ENCODE results near the gene STRN.
"Not testable (repeated sequence)": the region's sequence is repeated elsewhere in the genome, so short reads cannot be mapped to it uniquely, and the experiment has no call there.

Gene STRN

DNA sequence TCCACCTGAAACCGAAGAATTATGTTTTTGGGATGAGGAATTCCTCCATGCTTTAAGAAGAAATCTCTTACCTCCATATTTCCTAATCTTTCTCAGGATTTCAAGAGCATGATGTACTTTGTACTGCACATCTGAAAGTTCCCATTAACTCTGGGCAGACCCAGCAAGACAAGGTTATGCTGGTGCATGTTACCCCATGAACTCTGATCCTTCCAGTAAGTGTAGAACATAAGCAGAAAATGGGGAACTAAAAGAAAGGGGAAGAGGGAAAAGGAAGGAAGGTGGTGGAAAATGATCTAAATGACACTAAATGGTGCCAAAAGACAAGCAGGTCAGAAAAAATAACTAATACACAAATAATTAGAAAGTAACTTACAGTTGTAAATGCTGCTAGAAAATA lies 50.7 kb downstream of the STRN start:
- DNase-seq (ENCODE audit: low read depth, low spot score), result no peak

DNA sequence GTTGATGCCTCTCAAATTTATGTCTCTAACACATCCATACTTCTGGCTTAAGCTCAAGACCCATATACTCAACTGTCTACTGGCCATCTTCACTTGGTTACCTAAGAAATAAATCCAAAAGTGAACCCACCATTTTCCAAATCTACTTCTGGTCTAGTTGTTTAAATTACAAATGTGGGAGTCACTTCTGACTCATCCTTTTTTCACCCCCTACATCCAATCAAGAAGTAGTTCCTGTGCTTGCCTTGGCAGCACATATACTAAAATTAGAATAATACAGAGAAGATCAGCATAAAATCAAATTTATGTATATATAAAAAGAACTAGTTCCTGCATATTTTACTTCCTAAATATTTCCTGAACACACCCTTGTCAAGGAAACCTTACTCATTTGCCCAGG lies 53.6 kb downstream of the STRN start:
- DNase-seq (ENCODE audit: low read depth, low spot score), result no peak

DNA sequence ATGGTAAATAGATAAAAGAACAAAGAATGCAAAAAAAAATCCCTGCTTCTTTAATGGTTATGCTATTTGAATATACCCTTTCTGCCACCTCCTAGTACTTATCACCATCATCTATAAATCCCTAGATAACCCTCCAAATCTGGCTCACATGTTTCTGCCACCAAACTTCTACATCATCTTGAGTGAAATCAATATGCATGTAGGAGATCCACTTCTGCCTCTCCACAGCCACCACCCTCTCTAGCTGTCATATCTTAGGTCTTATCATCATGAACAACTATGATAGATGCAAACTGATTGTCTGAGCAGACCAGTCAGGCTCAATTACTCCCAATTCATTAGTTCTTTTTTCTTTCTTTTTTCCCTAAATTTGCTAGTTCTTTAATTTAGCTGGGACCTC lies 55.3 kb downstream of the STRN start:
- DNase-seq (ENCODE audit: low read depth, low spot score), result no peak

DNA sequence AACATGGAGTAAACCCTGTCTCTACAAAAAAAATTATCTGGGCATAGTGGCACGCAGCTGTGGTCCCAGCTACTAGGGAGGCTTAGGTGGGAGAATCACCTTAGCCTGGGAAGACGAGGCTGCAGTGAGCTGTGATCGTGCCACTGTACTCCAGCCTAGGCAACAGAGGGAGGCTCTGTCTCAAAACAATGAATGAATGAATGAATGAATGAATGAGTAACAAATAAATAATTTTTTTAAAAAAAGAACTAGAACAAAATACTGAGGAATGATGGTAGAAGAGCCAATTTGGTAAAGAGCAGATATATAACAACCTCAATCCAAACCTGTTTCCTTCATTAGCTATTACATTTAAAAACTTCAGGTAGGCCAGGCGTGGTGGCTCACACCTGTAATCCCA lies 60.1 kb downstream of the STRN start:
- DNase-seq (ENCODE audit: low read depth, low spot score), result no peak

DNA sequence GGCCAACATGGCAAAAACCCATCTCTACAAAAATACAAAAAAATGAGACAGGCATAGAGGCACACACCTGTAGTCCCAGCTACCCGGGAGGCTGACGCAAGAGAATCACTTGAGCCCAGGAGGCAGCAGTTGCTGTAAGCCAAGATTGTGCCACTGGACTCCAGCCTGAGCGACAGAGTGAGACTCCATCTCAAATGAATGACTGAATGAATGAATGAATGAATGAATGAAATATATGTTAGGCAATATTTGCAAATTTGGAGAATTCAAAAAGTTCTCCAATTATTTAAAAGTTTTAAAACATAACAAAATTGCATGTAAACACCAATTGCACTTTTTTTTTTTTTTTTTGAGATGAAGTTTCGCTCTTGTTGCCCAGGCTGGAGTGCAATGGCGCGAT lies 61.7 kb downstream of the STRN start:
- DNase-seq (ENCODE audit: low read depth, low spot score), result no peak

DNA sequence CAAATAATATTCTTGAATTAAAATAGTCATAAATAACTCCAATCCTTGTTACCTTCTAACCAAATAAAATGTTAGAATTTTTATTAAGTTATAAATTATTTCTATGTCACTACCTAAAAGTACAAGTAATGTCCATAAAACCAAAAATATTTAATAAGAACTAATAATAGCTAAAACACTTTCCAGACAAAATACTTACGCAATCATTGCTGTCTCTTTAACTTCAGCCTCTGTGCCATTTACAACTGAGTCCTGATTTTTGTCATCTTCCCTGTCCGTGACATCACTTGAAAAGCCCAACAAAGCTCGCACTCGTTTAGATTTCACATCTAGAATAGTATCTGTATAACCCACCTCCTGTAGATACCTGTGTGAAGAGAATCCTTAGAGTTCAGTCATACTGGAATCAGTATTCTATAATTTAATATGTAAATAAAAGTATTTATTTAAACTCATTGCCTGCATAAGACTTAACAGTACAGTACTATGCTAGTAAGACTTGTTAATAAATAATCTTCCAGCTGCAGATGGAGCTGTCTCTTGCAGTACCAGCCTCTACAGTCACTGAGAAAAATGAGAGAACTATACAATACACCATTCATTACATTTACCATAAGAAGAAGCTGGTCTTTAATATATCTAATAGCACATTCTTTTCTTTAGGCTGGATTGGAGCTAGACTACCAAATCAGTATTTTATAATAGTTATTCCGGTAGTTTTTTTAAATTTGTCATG lies 63.8 kb downstream of the STRN start:
- DNase-seq (ENCODE audit: low read depth, low spot score), result no peak

DNA sequence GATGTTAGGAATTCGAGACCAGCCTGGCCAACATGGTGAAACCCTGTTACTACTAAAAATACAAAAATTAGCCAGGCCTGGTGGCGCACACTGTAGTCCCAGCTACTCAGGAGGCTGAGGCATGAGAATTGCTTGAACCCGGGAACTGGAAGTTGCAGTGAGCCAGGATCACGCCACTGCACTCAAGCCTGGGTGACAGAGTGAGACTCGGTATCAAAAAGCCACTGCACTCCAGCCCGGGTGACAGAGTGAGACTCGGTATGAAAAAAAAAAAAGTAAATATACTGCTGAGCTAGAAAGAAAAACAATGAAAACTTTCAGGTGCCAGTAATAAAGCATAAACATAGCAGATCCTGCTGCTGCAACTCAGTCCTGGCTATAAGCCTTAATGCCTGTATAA lies 73.5 kb downstream of the STRN start:
- no peak for DNase-seq (ENCODE audit: low read depth, low spot score)

DNA sequence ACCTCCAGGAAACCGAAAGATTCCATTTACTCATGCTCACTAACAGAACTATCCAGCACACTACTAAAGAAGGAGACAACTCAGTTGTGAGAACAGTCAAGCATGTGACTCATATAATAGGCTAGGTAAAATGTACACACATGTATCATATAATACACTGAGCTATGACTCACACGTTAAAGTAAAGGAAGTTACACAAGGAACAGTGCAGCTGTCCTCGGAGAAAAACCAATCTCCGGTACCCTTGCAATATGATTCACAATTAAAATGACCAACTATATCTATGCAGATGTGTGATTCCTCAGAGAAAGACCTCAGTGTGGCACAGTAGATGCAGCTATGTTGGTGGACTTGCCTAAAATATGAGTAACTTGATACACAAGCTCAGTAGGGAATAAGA lies 76.5 kb downstream of the STRN start:
- DNase-seq (ENCODE audit: low read depth, low spot score), result no peak

DNA sequence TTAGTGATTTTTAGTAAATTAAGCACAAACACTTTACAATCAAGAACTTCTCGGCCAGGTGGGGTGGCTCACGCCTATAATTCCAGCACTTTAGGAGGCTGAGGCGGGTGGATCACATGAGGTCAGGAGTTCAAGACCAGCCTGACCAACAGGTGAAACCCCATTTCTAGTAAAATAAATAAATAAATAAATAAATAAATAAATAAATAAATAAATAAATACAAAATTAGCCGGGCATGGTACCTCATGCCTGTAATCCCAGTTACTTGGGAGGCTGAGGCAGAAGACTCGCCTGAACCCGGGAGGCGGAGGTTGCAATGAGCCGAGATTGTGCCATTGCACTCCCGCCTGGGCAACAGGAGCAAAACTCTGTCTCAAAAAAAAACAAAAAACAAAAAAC lies 79.2 kb downstream of the STRN start:
- DNase-seq (ENCODE audit: low read depth, low spot score), result not testable (repeated sequence)

DNA sequence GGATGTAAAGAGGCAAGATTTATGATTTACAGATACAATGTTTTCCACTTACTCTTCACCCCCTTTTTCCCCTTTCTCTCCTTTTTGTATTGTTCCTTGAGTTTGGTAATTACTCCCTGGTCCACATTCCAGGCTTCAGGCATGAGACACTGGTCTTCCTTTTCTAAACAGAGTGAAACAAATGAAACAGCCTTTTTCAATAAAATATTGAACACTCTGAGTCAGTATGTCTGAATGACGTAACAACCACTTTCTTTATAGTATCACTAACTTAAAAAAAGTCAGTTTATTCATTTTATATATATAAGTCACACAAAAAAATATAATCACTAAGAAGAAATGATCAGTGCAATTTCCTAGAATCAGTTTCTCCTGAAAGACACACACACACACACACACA lies 79.7 kb downstream of the STRN start:
- no peak for DNase-seq (ENCODE audit: low read depth, low spot score)

DNA sequence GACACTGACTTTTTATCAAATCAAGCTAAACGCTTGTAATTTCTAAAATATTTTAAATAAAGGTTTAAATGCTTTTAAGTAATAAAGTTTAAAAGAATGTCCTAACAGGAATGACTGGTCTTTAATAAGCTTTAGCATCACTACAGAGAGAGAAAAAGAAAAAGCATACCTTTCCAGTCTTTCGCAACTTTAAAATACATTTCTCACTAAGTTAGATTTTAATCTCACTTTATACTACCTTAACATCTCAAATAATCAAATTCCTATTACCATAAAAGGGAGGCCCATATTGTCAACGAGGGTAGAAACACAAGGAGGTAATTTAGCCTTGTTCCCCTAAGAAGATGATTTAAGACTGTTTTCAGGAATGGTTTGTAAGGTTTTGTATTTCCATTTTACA lies 80.7 kb downstream of the STRN start:
- no peak for DNase-seq (ENCODE audit: low read depth, low spot score)

DNA sequence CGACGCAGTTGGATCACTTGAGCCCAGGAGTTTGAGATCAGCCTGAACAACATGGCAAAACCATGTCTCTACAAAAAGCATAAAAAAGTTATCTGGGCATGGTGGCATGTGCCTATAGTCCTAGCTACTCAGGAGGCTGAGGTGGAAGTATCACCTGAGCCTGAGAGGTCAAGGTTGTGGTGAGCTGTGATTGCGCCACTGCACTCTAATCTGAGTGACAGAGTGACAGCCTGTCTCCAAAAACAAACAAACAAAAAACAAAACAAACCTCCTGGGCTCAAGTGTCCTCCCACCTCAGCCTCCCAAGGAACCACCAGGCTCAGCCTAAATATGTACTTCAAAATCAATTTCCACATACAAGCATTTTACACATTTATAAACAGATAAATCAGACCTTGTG lies 83.8 kb downstream of the STRN start:
- DNase-seq (ENCODE audit: low read depth, low spot score), result no peak

DNA sequence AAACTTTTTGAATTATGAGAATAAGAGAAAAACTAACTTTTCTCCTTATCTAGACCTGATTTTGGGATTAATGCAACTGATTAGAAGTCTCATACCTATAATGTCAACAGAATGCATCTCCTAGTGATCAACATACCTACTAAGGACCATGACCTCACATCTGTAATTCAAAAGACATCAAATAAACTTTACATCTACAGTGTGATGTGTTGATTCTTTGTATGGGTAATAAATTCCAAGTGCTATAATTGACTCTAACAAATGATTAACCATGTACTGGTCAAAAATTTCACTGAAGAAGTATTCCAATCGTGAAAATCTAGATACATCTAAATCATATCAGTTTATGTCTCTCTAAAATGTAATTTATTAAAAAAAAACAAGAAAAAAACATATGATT lies 84.5 kb downstream of the STRN start:
- DNase-seq (ENCODE audit: low read depth, low spot score), result no peak

DNA sequence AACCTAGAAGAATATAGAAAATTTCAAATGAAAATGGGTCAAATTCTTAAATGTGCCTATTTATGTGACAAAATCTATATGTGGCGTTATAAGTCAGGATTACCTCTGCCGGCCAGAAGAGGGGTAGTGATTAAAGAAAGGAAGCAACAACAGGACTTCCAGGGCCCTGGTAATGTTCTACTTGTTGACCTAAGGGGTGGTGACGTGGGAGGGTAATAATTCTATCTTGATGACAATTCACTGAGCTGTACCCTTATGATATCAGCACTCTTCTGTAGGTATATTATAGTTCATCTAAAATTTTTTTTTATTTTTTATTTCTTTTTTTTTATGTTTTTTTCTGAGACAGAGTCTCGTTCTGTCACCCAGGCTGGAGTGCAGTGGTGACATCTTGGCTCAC lies 87.9 kb downstream of the STRN start:
- no peak for DNase-seq (ENCODE audit: low read depth, low spot score)

DNA sequence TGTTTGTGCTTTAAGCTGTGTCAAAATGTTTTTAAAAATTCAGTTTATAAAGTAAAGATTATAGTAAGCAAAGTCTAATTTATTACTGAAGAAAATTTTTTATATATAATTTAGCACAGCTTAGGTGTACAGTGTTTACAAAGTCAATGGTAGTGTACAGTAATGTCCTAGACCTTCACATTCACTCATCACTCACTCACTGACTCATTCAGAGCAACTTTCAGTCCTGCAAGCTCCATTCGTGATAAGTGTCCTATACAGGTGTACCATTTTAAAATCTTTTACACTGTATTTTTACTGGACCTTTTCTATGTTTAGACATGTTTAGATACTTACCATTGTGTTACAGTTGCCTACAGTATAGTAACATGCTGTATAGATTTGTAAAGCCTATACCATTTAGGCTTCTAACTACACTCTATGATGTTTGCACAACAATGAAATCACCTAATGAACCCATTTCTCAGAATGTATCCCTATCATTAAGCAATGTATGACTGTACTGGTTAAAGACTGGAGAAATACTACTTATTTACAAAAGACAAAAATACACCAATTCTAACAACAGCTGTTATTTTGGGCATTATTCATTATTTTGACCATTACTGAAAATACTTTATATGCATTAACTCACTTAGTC lies 95.1 kb downstream of the STRN start:
- no peak for DNase-seq (ENCODE audit: low read depth, low spot score)

DNA sequence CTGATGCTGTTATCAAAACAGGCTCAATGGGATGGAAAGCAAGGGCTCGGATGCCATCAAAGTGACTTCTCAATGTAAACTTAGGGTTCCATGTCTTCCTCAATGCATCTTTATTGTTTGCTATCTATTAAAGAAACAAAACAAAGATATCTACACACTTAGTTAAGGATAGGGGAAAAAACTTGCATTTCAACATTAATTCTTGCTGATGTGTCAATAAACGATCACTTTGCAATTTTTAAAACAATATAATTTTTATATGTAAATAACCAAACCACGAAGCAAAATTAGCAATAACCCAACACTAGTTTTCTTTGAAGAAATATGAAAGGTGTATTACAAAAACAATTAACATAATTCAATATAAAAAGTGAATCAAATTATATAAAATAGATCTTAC lies 96.7 kb downstream of the STRN start:
- DNase-seq (ENCODE audit: low read depth, low spot score), result no peak

DNA sequence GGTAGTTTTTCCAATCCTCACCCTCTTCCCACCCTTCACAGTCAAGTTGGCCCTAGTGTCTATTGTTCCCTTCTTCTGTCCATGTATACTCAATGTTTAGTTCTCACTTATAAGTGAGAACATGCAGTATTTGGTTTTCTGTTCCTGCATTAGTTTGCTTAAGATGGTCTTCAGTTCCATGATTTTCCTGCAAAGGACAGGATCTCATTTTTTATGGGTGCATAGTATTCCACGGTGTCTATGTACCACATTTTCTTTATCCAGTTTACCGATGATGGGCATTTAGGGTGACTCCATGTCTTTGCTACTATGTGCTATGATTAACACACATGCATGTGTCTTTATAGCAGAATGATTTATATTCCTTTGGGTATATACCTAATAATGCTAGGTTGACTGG lies 104.4 kb downstream of the STRN start:
- no peak for DNase-seq (ENCODE audit: low read depth, low spot score)

DNA sequence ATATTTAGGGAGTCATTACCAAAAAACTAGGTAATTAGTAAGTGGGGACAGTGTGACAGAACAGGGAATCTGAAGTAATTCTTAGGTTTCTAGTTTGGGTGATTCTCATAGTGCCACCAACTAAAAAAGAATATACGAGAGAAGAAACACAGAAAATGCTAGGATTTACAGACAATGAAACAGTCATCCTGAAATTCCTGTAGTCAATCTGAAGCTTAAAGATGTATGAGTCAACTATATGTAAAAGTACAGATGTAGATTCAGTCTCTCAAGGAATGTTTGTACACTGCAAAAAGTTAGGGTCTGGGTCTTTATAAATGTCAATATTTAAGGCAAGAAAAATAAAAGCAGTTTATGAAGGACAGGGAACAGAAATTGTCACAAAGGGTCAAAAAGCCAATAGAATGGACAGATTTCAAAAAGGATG lies 107.0 kb downstream of the STRN start:
- no peak for DNase-seq (ENCODE audit: low read depth, low spot score)

DNA sequence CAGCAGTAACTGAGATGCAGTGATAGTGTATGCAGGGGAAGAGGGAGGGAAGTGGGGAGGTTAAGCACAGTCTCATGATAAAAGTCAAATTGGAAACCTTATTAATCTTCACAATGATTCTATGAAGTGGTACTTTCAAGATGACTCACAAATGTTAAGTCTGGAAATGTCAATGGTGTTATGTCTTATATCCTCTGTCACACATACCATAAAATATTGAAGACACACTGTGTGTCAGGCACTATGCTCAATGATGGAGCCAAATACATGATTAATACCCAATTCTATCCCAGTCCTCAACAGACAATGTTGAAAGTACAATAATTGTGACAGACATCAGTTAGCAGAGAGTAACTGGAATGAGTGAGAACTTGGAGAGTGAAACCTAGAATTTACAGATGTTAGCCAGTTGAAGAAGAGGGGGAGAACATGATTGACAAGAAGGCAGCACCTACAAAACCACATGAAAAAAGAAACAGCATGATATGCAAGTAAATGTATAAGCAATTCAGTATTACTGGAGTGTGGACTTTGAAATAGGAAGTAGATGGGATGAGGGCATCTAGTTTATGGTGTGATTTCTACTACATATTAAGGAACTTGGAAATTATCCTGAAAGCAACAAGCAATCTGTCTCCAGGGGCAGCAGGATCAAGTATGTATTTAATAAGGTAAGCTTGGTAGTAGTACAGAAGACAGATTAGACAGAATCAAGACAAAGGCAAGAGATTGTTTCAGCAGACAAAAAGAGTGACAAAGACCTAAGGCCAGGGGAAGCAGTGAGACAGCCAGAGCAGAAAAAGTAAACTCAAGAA lies 107.6 kb downstream of the STRN start:
- no peak for DNase-seq (ENCODE audit: low read depth, low spot score)

DNA sequence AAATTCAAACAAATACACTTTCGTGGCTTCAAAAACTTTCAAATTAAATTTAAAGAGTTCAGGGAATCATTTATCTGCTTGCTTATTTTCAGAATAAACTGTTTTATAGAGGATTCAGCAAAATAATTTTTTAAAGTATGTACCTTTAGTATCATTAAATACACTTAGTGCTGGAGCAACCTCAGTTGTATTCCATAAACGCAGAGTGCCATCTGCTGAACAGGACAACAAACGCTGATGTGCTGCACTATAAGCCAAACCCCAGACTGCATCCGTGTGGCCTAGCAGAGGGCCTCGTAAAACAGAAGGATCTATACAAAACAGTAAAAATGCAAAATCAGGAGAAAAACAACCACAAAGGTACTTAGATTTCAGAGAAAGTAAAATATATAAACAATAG lies 108.6 kb downstream of the STRN start:
- no peak for DNase-seq (ENCODE audit: low read depth, low spot score)

DNA sequence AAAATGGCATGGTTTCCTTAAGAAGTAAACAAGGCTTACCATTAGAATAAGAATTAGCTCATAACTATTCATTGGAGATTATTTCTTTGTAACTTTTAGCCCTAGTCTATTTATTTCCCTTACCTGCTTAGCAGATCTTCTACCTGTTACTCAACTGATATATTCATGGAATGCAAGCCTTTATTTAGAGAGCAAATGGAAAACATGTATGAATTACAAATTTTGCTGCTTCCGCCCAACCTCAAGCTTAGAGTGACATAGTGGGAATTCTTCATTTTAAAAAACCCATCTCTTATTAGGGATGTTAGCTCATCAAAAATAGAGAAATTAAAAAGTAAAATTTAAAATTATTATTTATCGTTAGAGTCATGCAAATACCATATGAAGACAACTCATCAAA lies 110.9 kb downstream of the STRN start:
- no peak for DNase-seq (ENCODE audit: low read depth, low spot score)

DNA sequence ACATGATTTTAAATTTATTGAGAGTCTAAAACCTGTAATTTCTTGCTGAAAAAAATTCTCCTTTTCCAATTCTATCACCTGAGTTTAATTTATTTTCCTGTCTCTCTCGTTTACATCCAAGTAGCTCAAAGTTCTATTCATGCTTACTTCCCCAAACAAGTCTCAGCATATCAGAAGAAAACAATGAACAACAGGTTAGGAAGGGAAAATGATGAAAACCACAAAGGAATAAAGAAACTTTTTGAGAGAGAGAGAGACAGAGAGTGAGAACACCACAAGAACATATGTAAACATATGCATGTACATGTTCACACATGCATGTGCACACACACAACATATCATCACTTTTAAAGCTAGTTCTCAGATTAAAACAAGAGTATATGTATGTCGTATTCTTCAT lies 112.1 kb downstream of the STRN start:
- DNase-seq (ENCODE audit: low read depth, low spot score), result no peak

DNA sequence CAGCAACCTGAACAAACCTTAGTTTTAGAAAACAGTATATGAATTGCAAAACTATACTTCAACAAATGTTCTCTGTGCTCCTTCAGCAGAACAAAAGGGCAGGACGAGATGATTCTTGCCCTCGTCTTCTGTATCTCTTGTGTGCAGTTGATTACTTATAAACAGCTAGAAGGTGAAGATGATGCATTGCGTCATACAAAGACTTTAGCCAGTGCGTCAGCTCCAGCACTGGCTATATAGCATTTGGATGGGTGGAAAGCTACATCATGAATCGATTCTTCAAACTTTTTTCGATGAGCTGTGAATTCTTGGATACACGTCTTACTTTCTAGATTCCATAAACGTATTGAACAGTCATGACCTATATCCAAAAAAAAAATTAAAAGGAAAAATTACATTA lies 117.1 kb downstream of the STRN start:
- DNase-seq (ENCODE audit: low read depth, low spot score), result no peak
